ENCODE results near the gene KLK11.
A peak's percentile ranks its signal among the peaks of the same experiment; 100 is the strongest.

KLK11 gene

GRCh38 chr19:51002542-51003311 lies 23.7 kb downstream of the KLK11 start:
- in situ Hi-C loops (cut with MboI; ENCODE audit: low sequenced_read_pairs, unreplicated experiment) = no loop called here
- peak; percentile 60 for DNase-seq (ENCODE audit: low spot score)
- no peak for TF ChIP-seq CTCF (IDR thresholded peaks at IDR 0.05; ENCODE audit: borderline replicate concordance, control extremely low read depth, extremely low read depth, insufficient read depth, missing control alignments)

- in situ Hi-C loops (cut with MboI; ENCODE audit: low sequenced_read_pairs, unreplicated experiment) = no loop called here
- TF ChIP-seq CTCF (IDR thresholded peaks at IDR 0.05; ENCODE audit: borderline replicate concordance, control extremely low read depth, extremely low read depth, insufficient read depth, missing control alignments) = no peak
- no peak for DNase-seq (ENCODE audit: low spot score)
These were observed 24.3 kb downstream of the KLK11 start for GRCh38 chr19:51002089-51002532.

GRCh38 chr19:51001515-51001914 lies 24.9 kb downstream of the KLK11 start, which contains the start of gene KLK8:
Gene KLK8 (minus strand): TSS chr19:51001604. CDS start chr19:51001167, 437 bp downstream.
- no peak for DNase-seq (ENCODE audit: low spot score)
- in situ Hi-C loops (cut with MboI; ENCODE audit: low sequenced_read_pairs, unreplicated experiment) = no loop called here
- no peak for TF ChIP-seq CTCF (IDR thresholded peaks at IDR 0.05; ENCODE audit: borderline replicate concordance, control extremely low read depth, extremely low read depth, insufficient read depth, missing control alignments)

- DNase-seq (ENCODE audit: low spot score) = no peak
- in situ Hi-C loops (cut with MboI; ENCODE audit: low sequenced_read_pairs, unreplicated experiment) = no loop called here
- TF ChIP-seq CTCF (IDR thresholded peaks at IDR 0.05; ENCODE audit: borderline replicate concordance, control extremely low read depth, extremely low read depth, insufficient read depth, missing control alignments) = no peak
These were observed 25.4 kb downstream of the KLK11 start for GRCh38 chr19:51000981-51001380.

GRCh38 chr19:51000426-51000825 lies 26.0 kb downstream of the KLK11 start:
- no peak for DNase-seq (ENCODE audit: low spot score)
- no peak for TF ChIP-seq CTCF (IDR thresholded peaks at IDR 0.05; ENCODE audit: borderline replicate concordance, control extremely low read depth, extremely low read depth, insufficient read depth, missing control alignments)
- in situ Hi-C loops (cut with MboI; ENCODE audit: low sequenced_read_pairs, unreplicated experiment) = no loop called here

- no peak for DNase-seq (ENCODE audit: low spot score)
These were observed 27.7 kb downstream of the KLK11 start for GRCh38 chr19:50998686-50999085.

More at GRCh38 chr19:50998686-50999085, 27.7 kb downstream of the KLK11 start:
- no peak for TF ChIP-seq CTCF (IDR thresholded peaks at IDR 0.05; ENCODE audit: borderline replicate concordance, control extremely low read depth, extremely low read depth, insufficient read depth, missing control alignments)
- in situ Hi-C loops (cut with MboI; ENCODE audit: low sequenced_read_pairs, unreplicated experiment) = no loop called here

All from GM13976 (cell line).